ENCODE data around the gene SNAP25. TPM values are rescaled to one million over a fixed set of nuclear protein-coding genes. Genes with fewer than 3 reads are reported as not detected.

Gene SNAP25
- total RNA-seq, 4 donors from 2014 or later: 5.3 to 28.3 (median 22.9) TPM

DNA sequence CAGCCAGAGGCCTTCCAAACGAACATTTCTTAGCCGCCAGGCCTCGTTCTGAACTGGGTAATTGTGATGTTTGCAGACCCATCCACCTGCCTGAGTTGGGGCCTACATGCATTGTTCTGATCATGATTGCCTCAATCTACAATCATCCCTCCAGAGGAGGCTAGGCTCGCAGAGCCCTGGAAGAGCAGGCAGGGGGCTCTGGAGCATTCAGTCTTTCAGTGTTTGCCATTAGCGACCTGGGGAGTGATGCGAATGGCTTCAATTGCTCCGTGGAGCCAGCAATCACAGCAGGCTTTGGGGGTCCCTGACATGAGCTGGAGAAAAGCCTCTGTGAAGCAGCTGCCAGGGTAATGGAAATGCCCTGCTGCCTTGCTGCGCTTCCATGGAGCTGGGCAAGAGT lies 22.0 kb downstream of the SNAP25 start:
- intact Hi-C loops (cut with DNase I; ENCODE audit: low total_unique reads): no loop called here
- H3K9me3 ChIP-seq: no peaks in the 10 kb centered on the region
- TF ChIP-seq POLR2A (IDR thresholded peaks at IDR 0.05): no peak
- TF ChIP-seq, protein P1, sequence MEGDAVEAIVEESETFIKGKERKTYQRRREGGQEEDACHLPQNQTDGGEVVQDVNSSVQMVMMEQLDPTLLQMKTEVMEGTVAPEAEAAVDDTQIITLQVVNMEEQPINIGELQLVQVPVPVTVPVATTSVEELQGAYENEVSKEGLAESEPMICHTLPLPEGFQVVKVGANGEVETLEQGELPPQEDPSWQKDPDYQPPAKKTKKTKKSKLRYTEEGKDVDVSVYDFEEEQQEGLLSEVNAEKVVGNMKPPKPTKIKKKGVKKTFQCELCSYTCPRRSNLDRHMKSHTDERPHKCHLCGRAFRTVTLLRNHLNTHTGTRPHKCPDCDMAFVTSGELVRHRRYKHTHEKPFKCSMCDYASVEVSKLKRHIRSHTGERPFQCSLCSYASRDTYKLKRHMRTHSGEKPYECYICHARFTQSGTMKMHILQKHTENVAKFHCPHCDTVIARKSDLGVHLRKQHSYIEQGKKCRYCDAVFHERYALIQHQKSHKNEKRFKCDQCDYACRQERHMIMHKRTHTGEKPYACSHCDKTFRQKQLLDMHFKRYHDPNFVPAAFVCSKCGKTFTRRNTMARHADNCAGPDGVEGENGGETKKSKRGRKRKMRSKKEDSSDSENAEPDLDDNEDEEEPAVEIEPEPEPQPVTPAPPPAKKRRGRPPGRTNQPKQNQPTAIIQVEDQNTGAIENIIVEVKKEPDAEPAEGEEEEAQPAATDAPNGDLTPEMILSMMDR (IDR thresholded peaks at IDR 0.05): no peak

DNA sequence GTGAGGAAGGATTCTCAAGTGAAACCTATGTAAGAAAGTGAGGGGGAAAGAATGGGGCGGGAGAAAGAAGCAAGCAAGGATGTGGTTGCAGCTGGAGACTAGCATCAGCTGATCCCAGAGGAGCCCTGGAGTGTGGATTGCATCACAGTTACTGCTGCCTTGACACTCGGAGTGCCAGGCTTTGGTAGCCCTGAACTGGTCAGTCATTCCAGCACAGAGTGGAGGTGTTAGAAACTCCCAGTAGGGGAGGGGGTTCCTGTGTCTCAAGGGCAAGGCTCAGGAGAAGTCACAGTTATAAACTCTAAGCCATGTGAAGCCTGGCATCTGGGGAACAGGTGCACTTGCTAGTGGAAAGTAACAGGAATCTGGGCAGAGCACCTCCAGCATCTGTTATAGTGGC lies 23.5 kb downstream of the SNAP25 start:
- intact Hi-C loops (cut with DNase I; ENCODE audit: low total_unique reads): no loop called here
- Histone ChIP-seq H3K27me3 (no peaks in the 10 kb centered on the region), H3K4me3 (no peak overlapping the region), H3K9me3 (no peaks in the 10 kb centered on the region), H3K4me1 (no peaks in the 10 kb centered on the region), H3K36me3 (no peaks in the 10 kb centered on the region), H3K27ac (no peak overlapping the region)
- TF ChIP-seq, protein P1 (IDR thresholded peaks at IDR 0.05): no peak
- no peak for TF ChIP-seq POLR2A (IDR thresholded peaks at IDR 0.05)
- DNase-seq: no peak

More for the DNA sequence above, 22.0 kb downstream of the SNAP25 start:
- Histone ChIP-seq H3K36me3 (no peaks in the 10 kb centered on the region), H3K4me3 (no peak overlapping the region), H3K27ac (no peak overlapping the region), H3K27me3 (no peaks in the 10 kb centered on the region), H3K4me1 (no peaks in the 10 kb centered on the region)
- no peak for DNase-seq

DNA sequence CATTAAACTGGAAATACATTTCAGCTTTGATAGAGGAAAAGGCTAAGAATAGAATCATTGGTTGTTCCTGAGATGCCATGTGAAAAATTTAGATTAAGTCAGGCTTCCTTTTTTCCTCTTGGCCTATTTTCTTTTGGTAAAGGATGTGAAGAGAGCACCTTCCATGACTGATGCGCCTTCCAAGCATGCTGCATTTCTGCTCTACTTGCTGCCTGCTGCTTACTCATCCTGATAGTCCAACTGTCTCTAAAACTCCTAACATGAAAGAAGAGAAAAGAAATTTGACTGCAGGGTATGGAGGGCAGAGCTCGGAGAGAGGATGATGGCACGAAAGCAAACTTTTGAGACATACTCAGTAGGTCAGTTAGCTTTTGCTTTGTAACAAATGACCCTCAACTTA lies 28.8 kb downstream of the SNAP25 start:
- no peaks in the 10 kb centered on the region for H3K36me3 ChIP-seq
- intact Hi-C loops (cut with DNase I; ENCODE audit: low total_unique reads): no loop called here
- no peaks in the 10 kb centered on the region for H3K27me3 ChIP-seq
- no peak overlapping the region for H3K4me3 ChIP-seq
- no peaks in the 10 kb centered on the region for H3K9me3 ChIP-seq
- H3K4me1 ChIP-seq: no peaks in the 10 kb centered on the region
- H3K27ac ChIP-seq: no peak overlapping the region
- DNase-seq: no peak
- no peak for TF ChIP-seq POLR2A (IDR thresholded peaks at IDR 0.05)
- TF ChIP-seq, protein P1 (IDR thresholded peaks at IDR 0.05): no peak

DNA sequence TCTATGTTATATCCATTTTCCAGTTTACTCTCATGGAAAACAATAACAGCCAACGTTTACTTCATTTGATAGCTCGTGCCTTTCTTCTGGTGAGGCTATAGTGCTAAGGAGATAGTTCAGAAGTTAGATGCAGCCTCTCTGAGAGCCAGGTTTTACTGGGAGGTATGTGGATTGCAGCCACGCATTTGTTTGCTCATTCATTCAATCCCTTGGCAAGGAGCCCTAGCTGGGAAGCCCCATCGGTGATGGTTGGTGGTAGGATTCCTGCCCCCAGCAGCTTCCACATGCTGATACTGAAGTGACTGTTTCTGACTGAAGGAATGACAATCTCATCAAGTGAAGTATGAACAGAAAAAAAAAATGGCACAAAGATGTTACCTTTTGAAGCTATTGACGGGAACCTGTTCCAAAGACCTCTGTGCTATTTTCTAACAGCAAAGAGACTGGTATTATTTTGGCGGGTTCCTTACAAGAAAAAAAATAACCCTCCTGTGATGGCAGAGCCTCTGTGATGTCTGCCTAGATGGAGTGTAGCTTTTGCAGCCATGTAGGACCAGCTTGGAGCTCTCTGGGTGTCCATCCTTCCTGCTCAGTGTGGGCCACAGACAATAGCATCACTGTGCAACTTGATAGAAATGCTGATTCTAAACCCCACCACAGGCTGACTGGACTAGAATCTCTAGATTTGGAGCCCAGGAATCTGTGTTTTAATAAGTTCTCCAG lies 30.6 kb downstream of the SNAP25 start:
- no peak for TF ChIP-seq POLR2A (IDR thresholded peaks at IDR 0.05)
- intact Hi-C loops (cut with DNase I; ENCODE audit: low total_unique reads): no loop called here
- no peaks in the 10 kb centered on the region for H3K9me3 ChIP-seq
- DNase-seq: no peak
- H3K36me3 ChIP-seq: no peaks in the 10 kb centered on the region
- no peaks in the 10 kb centered on the region for H3K27me3 ChIP-seq
- H3K4me1 ChIP-seq: no peaks in the 10 kb centered on the region
- H3K4me3 ChIP-seq: no peak overlapping the region
- H3K27ac ChIP-seq: no peak overlapping the region

DNA sequence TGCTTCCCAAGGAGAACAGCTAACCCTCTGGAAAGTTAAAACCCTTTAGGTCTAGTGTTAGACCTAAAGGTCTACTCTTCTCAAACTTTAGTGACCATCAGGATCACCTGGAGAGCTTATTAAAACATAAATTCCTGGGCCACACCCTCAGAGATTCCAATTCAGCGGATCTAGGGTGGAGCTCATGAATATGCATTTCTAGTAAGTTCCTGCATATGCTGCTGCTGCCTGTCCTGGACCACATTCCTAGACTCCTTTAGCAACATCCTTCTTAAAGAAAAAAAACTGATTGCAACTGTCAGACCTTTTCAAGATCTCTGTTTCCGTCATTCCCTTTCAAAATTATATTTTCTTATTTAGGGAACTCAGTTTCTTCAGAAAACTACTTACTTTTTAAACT lies 31.2 kb downstream of the SNAP25 start:
- Histone ChIP-seq H3K27me3 (no peaks in the 10 kb centered on the region), H3K4me3 (no peak overlapping the region), H3K36me3 (no peaks in the 10 kb centered on the region), H3K4me1 (no peaks in the 10 kb centered on the region), H3K9me3 (no peaks in the 10 kb centered on the region), H3K27ac (no peak overlapping the region)
- TF ChIP-seq POLR2A (IDR thresholded peaks at IDR 0.05): no peak
- TF ChIP-seq, protein P1 (IDR thresholded peaks at IDR 0.05): no peak
- DNase-seq: no peak
- intact Hi-C loops (cut with DNase I; ENCODE audit: low total_unique reads): no loop called here
